GM13976 (cell line): Measurements from ENCODE around the gene CCDC30.

Experiments used
- DNase-seq: peaks from one replicate; pipeline ENCODE4 v3.0.0; 2012; ENCODE audit warnings: low spot score
- CTCF ChIP-seq: IDR thresholded peaks from 2 replicates; pipeline ENCODE4 v1.5.1; 2012; ENCODE audit warnings: borderline replicate concordance, mild to moderate bottlenecking; ENCODE audit not compliant: insufficient read depth; ENCODE audit errors: extremely low read depth, missing control alignments, control extremely low read depth
- in situ Hi-C: fragments of 300-500 bp; cut with MboI; formaldehyde crosslinking; loops from one replicate; pipeline ENCODE4 v1.12.0; 2022; ENCODE audit warnings: low sequenced_read_pairs, mixed read lengths, inconsistent platforms; ENCODE audit not compliant: unreplicated experiment

Gene CCDC30

GRCh38 chr1:42552636-42553035, 89.5 kb downstream of the CCDC30 start:
- no peak for DNase-seq
- no peak for TF ChIP-seq CTCF
- in situ Hi-C loops, result no loop called here

DNA sequence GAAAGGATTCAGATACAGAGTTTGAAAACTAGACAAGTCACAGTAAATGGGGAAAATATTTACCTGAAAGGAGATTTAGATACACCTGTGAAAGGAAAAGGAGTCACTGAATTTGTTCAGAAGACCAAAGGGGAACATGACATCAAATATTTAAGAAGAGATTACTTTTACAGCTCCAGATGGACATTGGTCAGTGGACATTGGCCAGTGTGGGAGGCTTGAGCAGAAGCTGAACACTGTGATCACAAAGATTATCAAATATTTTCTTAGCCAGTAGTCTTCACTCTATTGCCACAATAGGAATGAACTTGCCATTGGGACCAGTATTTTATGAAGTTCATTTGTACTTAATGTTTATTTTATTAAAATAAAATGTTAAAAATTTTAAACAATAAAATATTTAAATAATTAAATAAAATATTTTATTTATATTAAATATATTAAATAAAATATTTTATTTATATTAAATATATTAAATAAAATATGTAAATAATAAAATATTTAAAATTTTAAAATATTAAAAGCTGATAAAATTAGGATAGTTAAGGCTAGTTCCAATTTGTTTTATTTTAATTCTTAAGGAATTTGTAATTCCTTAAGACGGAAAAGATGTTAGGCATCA, 94.3 kb downstream of the CCDC30 start:
- no peak for TF ChIP-seq CTCF
- in situ Hi-C loops, result no loop called here
- DNase-seq, result no peak

GRCh38 chr1:42567038-42567437, 104.0 kb downstream of the CCDC30 start:
- in situ Hi-C loops, result no loop called here
- no peak for DNase-seq
- no peak for TF ChIP-seq CTCF

DNA sequence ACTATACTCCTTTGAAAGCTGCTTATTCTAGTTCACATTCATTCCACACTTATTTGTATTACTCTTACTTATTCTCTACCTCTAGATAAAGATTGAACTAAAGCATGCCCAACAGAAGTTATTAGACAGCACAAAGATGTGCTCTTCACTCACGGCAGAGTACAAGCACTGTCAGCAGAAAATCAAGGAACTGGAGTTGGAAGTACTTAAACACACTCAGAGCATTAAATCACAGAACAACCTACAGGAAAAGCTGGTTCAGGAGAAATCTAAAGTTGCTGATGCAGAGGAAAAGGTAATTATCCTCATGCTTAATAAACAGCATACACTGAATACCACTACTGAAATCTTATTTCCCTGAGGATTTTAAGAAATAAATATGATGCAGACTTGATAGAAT, 113.8 kb downstream of the CCDC30 start:
- in situ Hi-C loops, result no loop called here
- no peak for TF ChIP-seq CTCF
- no peak for DNase-seq

- TF ChIP-seq CTCF, result no peak
- in situ Hi-C loops, result loop anchor here (10.0 kb wide), 1 partner anchor 159 kb away; the partner anchor contains the start of gene CLDN19
- no peak for DNase-seq
Observed at GRCh38 chr1:42586016-42586415, 122.9 kb downstream of the CCDC30 start.

DNA sequence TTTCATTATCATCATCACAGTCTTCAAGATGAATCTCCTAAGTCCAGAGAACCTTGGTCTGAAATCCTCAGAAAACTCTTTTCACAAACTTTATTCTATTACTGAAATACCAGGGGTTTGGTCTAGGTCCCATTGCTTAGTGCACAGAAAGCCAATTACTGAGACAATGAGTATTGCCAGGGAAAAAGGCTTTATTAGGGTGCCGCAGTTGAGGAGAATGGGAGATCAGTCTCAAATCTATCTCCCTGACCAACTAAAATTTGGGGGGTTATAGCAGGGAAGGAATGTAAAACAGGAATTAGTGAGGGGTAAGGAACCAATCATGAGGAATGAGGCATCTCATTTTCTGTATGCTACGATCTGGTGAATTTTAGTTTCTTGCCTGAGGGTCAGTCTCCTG, 124.7 kb downstream of the CCDC30 start:
- in situ Hi-C loops, result loop anchor here (10.0 kb wide), 1 partner anchor 157 kb away; the partner anchor contains the start of gene CLDN19
- DNase-seq, result no peak
- no peak for TF ChIP-seq CTCF
